Activated CD8-positive, alpha-beta memory T cell treated with anti-CD3 and anti-CD28 coated beads, Interleukin-2, amount 10 ng/mL, durations not matched to agents 7 days and 5 days (primary cell): ENCODE results near the gene RAB24. TPM values are rescaled to one million over a fixed set of nuclear protein-coding genes. Genes with fewer than 3 reads are reported as not detected.

ENCODE experiments used
- ATAC-seq: fragments of 150-1000 bp; cut with Tn5 transposase; one replicate; pipeline ENCODE4 v1.10.0; 2021; ENCODE audit warnings: moderate library complexity
- CTCF ChIA-PET: fragments of 350-600 bp; sonication (Branson Sonifier 250); formaldehyde crosslinking; loops from one replicate; lab custom pipeline; 2021; ENCODE audit warnings: antibody characterized with exemption; lab: Charles Lee
- DNase-seq: peaks from one replicate; pipeline ENCODE4 v3.0.0-alpha.2; 2020
- H3K27ac Mint-ChIP-seq: one replicate; pipeline ENCODE4 v1.8.0; 2021; ENCODE audit warnings: mild to moderate bottlenecking, mixed read lengths
- H3K27me3 Mint-ChIP-seq: one replicate; pipeline ENCODE4 v1.8.0; 2021; ENCODE audit warnings: mixed read lengths
- H3K36me3 Mint-ChIP-seq: one replicate; pipeline ENCODE4 v1.8.0; 2021; ENCODE audit warnings: mild to moderate bottlenecking, mixed read lengths
- H3K4me1 Mint-ChIP-seq: one replicate; pipeline ENCODE4 v1.8.0; 2021; ENCODE audit warnings: mixed read lengths
- H3K4me3 Mint-ChIP-seq: one replicate; pipeline ENCODE4 v1.8.0; 2021; ENCODE audit warnings: mild to moderate bottlenecking, moderate library complexity, mixed read lengths
- H3K9me3 Mint-ChIP-seq: one replicate; pipeline ENCODE4 v1.8.0; 2022; ENCODE audit warnings: low read depth, mixed read lengths
- total RNA-seq, 2 experiments: library from RNA; stranded (reverse); gene quantifications; one replicate each; pipeline ENCODE4 v1.2.3, GENCODE V29; 2021

The RAB24 gene
- total RNA-seq, 2 experiments from 2014 or later: 40.5 to 50.8 TPM

- Mint-ChIP-seq H3K36me3 (peaks cover 14% of the 10 kb centered on the region), H3K27ac (no peak overlapping the region), H3K9me3 (no peaks in the 10 kb centered on the region), H3K27me3 (no peaks in the 10 kb centered on the region), H3K4me3 (no peak overlapping the region), H3K4me1 (peaks cover 55% of the 10 kb centered on the region)
- CTCF ChIA-PET: interaction anchor here (0.9 to 6.7 kb wide), 8 partner anchors 47 to 142 kb away, joined by 3 to 60 read pairs (median 7); no protein-coding TSS in a partner anchor
- DNase-seq (no peak), ATAC-seq (no peak)
Measured at GRCh38 chr5:177314376-177315342, 11.1 kb upstream of the RAB24 start.

- DNase-seq: no peak
- H3K4me3 Mint-ChIP-seq: no peak overlapping the region
- no peak for ATAC-seq
- H3K9me3 Mint-ChIP-seq: no peaks in the 10 kb centered on the region
- peaks cover 17% of the 10 kb centered on the region for H3K36me3 Mint-ChIP-seq
- no peak overlapping the region for H3K27ac Mint-ChIP-seq
- H3K27me3 Mint-ChIP-seq: no peaks in the 10 kb centered on the region
- CTCF ChIA-PET: interaction anchor here (0.9 to 8.1 kb wide), 11 partner anchors 10 to 200 kb away, joined by 3 to 79 read pairs (median 8); partner anchors contain the start of genes PRELID1 and RAB24
- peaks cover 64% of the 10 kb centered on the region for H3K4me1 Mint-ChIP-seq
Measured at GRCh38 chr5:177313561-177314259, 10.2 kb upstream of the RAB24 start.

GRCh38 chr5:177312649-177313181 is 9.2 kb upstream of the RAB24 start:
- H3K27ac Mint-ChIP-seq: peak overlapping the region; percentile 95
- ATAC-seq: peak; percentile 34
- CTCF ChIA-PET: interaction anchor here (0.7 to 8.1 kb wide), 25 partner anchors 9 to 199 kb away, joined by 3 to 79 read pairs (median 5); partner anchors contain the start of genes GRK6, LMAN2, PDLIM7 and PRELID1
- peak overlapping the region; percentile 97 for H3K4me3 Mint-ChIP-seq
- peak; percentile 84 for DNase-seq
- peaks cover 58% of the 10 kb centered on the region for H3K4me1 Mint-ChIP-seq
- no peaks in the 10 kb centered on the region for H3K27me3 Mint-ChIP-seq
- no peaks in the 10 kb centered on the region for H3K9me3 Mint-ChIP-seq
- peaks cover 17% of the 10 kb centered on the region for H3K36me3 Mint-ChIP-seq

- Mint-ChIP-seq H3K27me3 (no peaks in the 10 kb centered on the region), H3K4me3 (peak within 1 kb of the TSS; percentile 97), H3K4me1 (peaks cover 52% of the 10 kb centered on the region)
Measured at GRCh38 chr5:177311723-177312648, 8.5 kb upstream of the RAB24 start, which contains the start of gene MXD3. Gene MXD3, minus strand, starts transcription at chr5:177311898. Its CDS starts 68 bp downstream, at chr5:177311830.

GRCh38 chr5:177311392-177311722 is 7.8 kb upstream of the RAB24 start:
- ATAC-seq (no peak), DNase-seq (no peak)
- H3K27me3 Mint-ChIP-seq: no peaks in the 10 kb centered on the region
- H3K27ac Mint-ChIP-seq: peak overlapping the region; percentile 95
- H3K36me3 Mint-ChIP-seq: peaks cover 23% of the 10 kb centered on the region
- no peaks in the 10 kb centered on the region for H3K9me3 Mint-ChIP-seq
- peak overlapping the region; percentile 97 for H3K4me3 Mint-ChIP-seq
- peaks cover 56% of the 10 kb centered on the region for H3K4me1 Mint-ChIP-seq
- CTCF ChIA-PET: interaction anchor here (0.9 to 8.1 kb wide), 17 partner anchors 8 to 204 kb away, joined by 3 to 79 read pairs (median 10); partner anchors contain the start of genes PRELID1 and RAB24

More at GRCh38 chr5:177311723-177312648, 8.5 kb upstream of the RAB24 start, which contains the start of gene MXD3:
- Mint-ChIP-seq H3K27ac (peak within 1 kb of the TSS; percentile 95), H3K36me3 (peaks cover 17% of the 10 kb centered on the region), H3K9me3 (no peaks in the 10 kb centered on the region)
- DNase-seq: peak; percentile 99
- CTCF ChIA-PET: interaction anchor here (0.7 to 8.1 kb wide), 27 partner anchors 8 to 203 kb away, joined by 3 to 79 read pairs (median 5); partner anchors contain the start of genes GRK6, LMAN2, PDLIM7 and PRELID1
- ATAC-seq: peak; percentile 88

- CTCF ChIA-PET: interaction anchor here (0.6 to 8.1 kb wide), 29 partner anchors 9 to 239 kb away, joined by 3 to 79 read pairs (median 8); partner anchors contain the start of genes F12, GRK6, LMAN2 and PDLIM7
- Mint-ChIP-seq H3K27ac (peak overlapping the region; percentile 82), H3K27me3 (no peaks in the 10 kb centered on the region), H3K4me1 (peaks cover 56% of the 10 kb centered on the region), H3K4me3 (peak overlapping the region; percentile 97), H3K36me3 (peaks cover 28% of the 10 kb centered on the region), H3K9me3 (no peaks in the 10 kb centered on the region)
- DNase-seq: peak; percentile 69
- no peak for ATAC-seq
Measured at GRCh38 chr5:177310757-177311391, 7.4 kb upstream of the RAB24 start.

- DNase-seq (no peak), ATAC-seq (no peak)
- CTCF ChIA-PET: interaction anchor here (0.6 to 8.1 kb wide), 44 partner anchors 10 to 287 kb away, joined by 3 to 79 read pairs (median 5); partner anchors contain the start of genes F12, GRK6, LMAN2 and PDLIM7
- H3K4me1 Mint-ChIP-seq: peaks cover 60% of the 10 kb centered on the region
- H3K9me3 Mint-ChIP-seq: no peaks in the 10 kb centered on the region
- H3K4me3 Mint-ChIP-seq: peak overlapping the region; percentile 97
- H3K27ac Mint-ChIP-seq: no peak overlapping the region
- H3K36me3 Mint-ChIP-seq: peaks cover 33% of the 10 kb centered on the region
- no peaks in the 10 kb centered on the region for H3K27me3 Mint-ChIP-seq
Measured at GRCh38 chr5:177310332-177310731, 6.8 kb upstream of the RAB24 start.

- CTCF ChIA-PET: interaction anchor here (0.6 to 8.1 kb wide), 48 partner anchors 10 to 286 kb away, joined by 3 to 79 read pairs (median 4); partner anchors contain the start of genes F12, GRK6, LMAN2 and PDLIM7
- ATAC-seq (peak; percentile 9), DNase-seq (peak; percentile 83)
- no peaks in the 10 kb centered on the region for H3K9me3 Mint-ChIP-seq
- peak overlapping the region; percentile 74 for H3K4me3 Mint-ChIP-seq
- H3K27me3 Mint-ChIP-seq: no peaks in the 10 kb centered on the region
- peak overlapping the region; percentile 75 for H3K27ac Mint-ChIP-seq
- H3K4me1 Mint-ChIP-seq: peaks cover 66% of the 10 kb centered on the region
- peaks cover 41% of the 10 kb centered on the region for H3K36me3 Mint-ChIP-seq
Measured at GRCh38 chr5:177309351-177310191, 6.1 kb upstream of the RAB24 start.

GRCh38 chr5:177308740-177309139 is 5.2 kb upstream of the RAB24 start:
- Mint-ChIP-seq H3K36me3 (peaks cover 48% of the 10 kb centered on the region), H3K9me3 (no peaks in the 10 kb centered on the region), H3K27ac (peak overlapping the region; percentile 56), H3K27me3 (no peaks in the 10 kb centered on the region), H3K4me3 (no peak overlapping the region), H3K4me1 (peaks cover 60% of the 10 kb centered on the region)
- DNase-seq (no peak), ATAC-seq (no peak)
- CTCF ChIA-PET: interaction anchor here (0.8 to 8.1 kb wide), 25 partner anchors 9 to 201 kb away, joined by 3 to 79 read pairs (median 10); partner anchors contain the start of gene LMAN2

GRCh38 chr5:177307544-177308363 is 4.2 kb upstream of the RAB24 start:
- peaks cover 52% of the 10 kb centered on the region for H3K4me1 Mint-ChIP-seq
- H3K4me3 Mint-ChIP-seq: no peak overlapping the region
- ATAC-seq (no peak), DNase-seq (no peak)
- no peaks in the 10 kb centered on the region for H3K9me3 Mint-ChIP-seq
- H3K27ac Mint-ChIP-seq: no peak overlapping the region
- no peaks in the 10 kb centered on the region for H3K27me3 Mint-ChIP-seq
- CTCF ChIA-PET: interaction anchor here (1.1 to 8.1 kb wide), 13 partner anchors 8 to 201 kb away, joined by 3 to 79 read pairs (median 25); no protein-coding TSS in a partner anchor
- peaks cover 48% of the 10 kb centered on the region for H3K36me3 Mint-ChIP-seq
